ENCODE measurements around the gene SRCIN1.

DNA sequence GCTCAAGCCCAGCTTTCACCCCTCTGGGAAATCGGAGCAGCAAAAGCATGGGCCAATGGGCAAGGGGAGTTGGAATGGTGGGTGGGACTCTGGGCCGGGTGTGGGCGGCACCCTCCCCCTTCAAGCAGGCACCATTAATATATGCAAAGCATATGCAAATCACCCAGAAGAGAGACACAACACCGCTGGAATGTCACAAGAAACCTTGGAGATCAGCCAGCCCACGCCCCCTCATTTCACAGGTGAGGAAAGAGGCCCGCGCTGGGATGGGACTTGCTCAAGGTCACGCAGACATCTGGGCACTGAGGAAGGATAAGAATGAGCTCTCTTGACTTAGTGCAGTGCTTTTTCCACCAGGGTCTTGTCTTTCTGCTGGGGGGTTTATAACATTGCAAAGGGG lies 4.8 kb downstream of the SRCIN1 start:
- no peak for TF ChIP-seq EP300 (IDR thresholded peaks at IDR 0.05)
- no peak for TF ChIP-seq CTCF (IDR thresholded peaks at IDR 0.05)
- TF ChIP-seq POLR2A (IDR thresholded peaks at IDR 0.05; ENCODE audit: low read depth), result no peak
- TF ChIP-seq POLR2AphosphoS5 (IDR thresholded peaks at IDR 0.05), result no peak

Data from esophagus muscularis mucosa (tissue), 4 donors.